K562 (cell line): ENCODE measurements around the gene ZNF322. TPM values are rescaled to one million over a fixed set of nuclear protein-coding genes. Genes with fewer than 3 reads are reported as not detected.

ENCODE experiments used
- ADNP ChIP-seq: fragments of 200-800 bp; sonication (Bioruptor generic); IDR thresholded peaks from 2 replicates; pipeline ENCODE4 v1.6.1; 2016; ENCODE audit warnings: missing genetic modification characterization, missing compliant biosample characterization
- AFF4 ChIP-seq: sonication (generic); formaldehyde crosslinking; IDR thresholded peaks from 2 replicates; pipeline ENCODE4 v1.8.0; 2023; ENCODE audit warnings: mild to moderate bottlenecking, missing genetic modification reagents
- ARNT ChIP-seq, 2 experiments: fragments of 450-650 bp; IDR thresholded peaks; 2 replicates each; pipeline ENCODE4 v1.6.1; 2016; ENCODE audit warnings: mild to moderate bottlenecking in 1 of 2
- CEBPG ChIP-seq, 3 experiments: fragments of 200-800 bp in 1 of 3; sonication (Bioruptor generic) in 1 of 3; sonication (generic) in 1 of 3; formaldehyde crosslinking in 1 of 3; IDR thresholded peaks in 2 of 3; conservative IDR thresholded peaks in 1 of 3; 2 replicates each; pipeline versions ENCODE4 v1.6.1 to v1.8.0; 2016 to 2022; ENCODE audit warnings: missing compliant biosample characterization in 2 of 3, missing genetic modification characterization in 2 of 3, mild to moderate bottlenecking in 1 of 3, missing genetic modification reagents in 1 of 3
- CSDE1 ChIP-seq, 2 experiments: fragments of 450-650 bp; IDR thresholded peaks; 2 replicates each; pipeline ENCODE4 v1.6.1; 2016; ENCODE audit warnings: mild to moderate bottlenecking in 1 of 2
- DACH1 ChIP-seq: fragments of 450-650 bp; IDR thresholded peaks from 2 replicates; pipeline ENCODE4 v1.6.1; 2018; ENCODE audit not compliant: partially characterized antibody
- HDAC1 ChIP-seq, 2 experiments: fragments of 450-650 bp; IDR thresholded peaks; 2 replicates each; pipeline ENCODE4 v1.6.1; 2016 to 2017; ENCODE audit warnings: inconsistent platforms in 1 of 2, mild to moderate bottlenecking in 1 of 2, moderate library complexity in 1 of 2
- NCOR1 ChIP-seq: fragments of 450-650 bp; IDR thresholded peaks from 2 replicates; pipeline ENCODE4 v1.6.1; 2016; ENCODE audit warnings: mild to moderate bottlenecking, moderate library complexity
- NUFIP1 ChIP-seq: fragments of 450-650 bp; IDR thresholded peaks from 2 replicates; pipeline ENCODE4 v1.6.1; 2018; ENCODE audit not compliant: partially characterized antibody
- PHF8 ChIP-seq: fragments of 200-600 bp; sonication (generic); IDR thresholded peaks from 2 replicates; pipeline ENCODE4 v1.6.1; 2012; ENCODE audit warnings: mixed run types, mild to moderate bottlenecking, inconsistent platforms, low read length, moderate library complexity, borderline replicate concordance
- RBM14 ChIP-seq: fragments of 200-400 bp; formaldehyde crosslinking; IDR thresholded peaks from 2 replicates; pipeline ENCODE4 v1.6.1; 2018; ENCODE audit warnings: low read depth, mild to moderate bottlenecking, low read length, moderate library complexity, borderline replicate concordance; ENCODE audit not compliant: insufficient read depth
- RFX5 ChIP-seq: IDR thresholded peaks from 2 replicates; pipeline ENCODE4 v1.6.1; 2011; ENCODE audit warnings: low read depth, mild to moderate bottlenecking, improper control_type of control experiment, low read length
- SLC30A9 ChIP-seq: fragments of 250-450 bp; sonication (Bioruptor Pico); IDR thresholded peaks from 2 replicates; pipeline ENCODE4 v1.8.0; 2022; ENCODE audit warnings: mild to moderate bottlenecking, moderate library complexity
- SRF ChIP-seq, 2 experiments: fragments of 250-450, 450-650 bp in 1 of 2; sonication (Bioruptor Pico) in 1 of 2; sonication (generic) in 1 of 2; formaldehyde crosslinking; IDR thresholded peaks; 2 replicates each; pipeline versions ENCODE4 v1.5.0 to v1.5.1; 2020 to 2022; ENCODE audit warnings: mild to moderate bottlenecking in 1 of 2, missing genetic modification reagents in 1 of 2
- TFAP4 ChIP-seq: sonication (generic); formaldehyde crosslinking; IDR thresholded peaks from 2 replicates; pipeline ENCODE4 v1.8.0; 2022; ENCODE audit warnings: missing genetic modification reagents, mild to moderate bottlenecking, moderate library complexity, borderline replicate concordance
- TOE1 ChIP-seq, 2 experiments: fragments of 450-650 bp in 1 of 2; sonication (generic) in 1 of 2; formaldehyde crosslinking in 1 of 2; IDR thresholded peaks; 2 replicates each; pipeline versions ENCODE4 v1.7.1 to v1.8.0; 2016 to 2022; ENCODE audit warnings: borderline replicate concordance in 2 of 2, mild to moderate bottlenecking in 2 of 2, antibody characterized with exemption in 1 of 2, inconsistent platforms in 1 of 2, low read depth in 1 of 2, missing genetic modification reagents in 1 of 2, moderate library complexity in 1 of 2
- TRIM28 ChIP-seq: fragments of 450-650 bp; IDR thresholded peaks from 2 replicates; pipeline ENCODE4 v1.6.1; 2017
- ZBTB1 ChIP-seq: sonication (generic); formaldehyde crosslinking; IDR thresholded peaks from 2 replicates; pipeline ENCODE4 v1.8.1; 2023; ENCODE audit warnings: missing genetic modification reagents, low read depth, mild to moderate bottlenecking, borderline replicate concordance
- ZNF12 ChIP-seq: sonication (generic); formaldehyde crosslinking; IDR thresholded peaks from 2 replicates; pipeline ENCODE4 v1.4.0; 2020; ENCODE audit warnings: mild to moderate bottlenecking, missing genetic modification reagents
- ZNF197 ChIP-seq: fragments of 200-800 bp; sonication (Bioruptor generic); IDR thresholded peaks from 2 replicates; pipeline ENCODE4 v1.6.1; 2016; ENCODE audit warnings: low read depth, missing genetic modification characterization, missing compliant biosample characterization
- ZNF57 ChIP-seq: fragments of 450-650 bp; formaldehyde crosslinking; IDR thresholded peaks from 2 replicates; pipeline ENCODE4 v1.4.0; 2020; ENCODE audit warnings: mild to moderate bottlenecking, moderate library complexity
- polyA plus RNA-seq, 8 experiments: library from polyadenylated mRNA; depleted of rRNA in 4 of 8; stranded (reverse) in 5 of 8; unstranded in 3 of 8; fragments of >200 nt; fragmentation: Nextera tagmentation in 2 of 8; fragmentation: Illumina TruSeq in 1 of 8; extraction: Ambion mirVana in 2 of 8; extraction: Trizol in 1 of 8; gene quantifications; 2 replicates each; pipeline versions ENCODE4 v1.2.1 to v1.2.3, GENCODE V29; 2011 to 2014; ENCODE audit warnings: inconsistent platforms in 1 of 8, missing spikeins in 1 of 8
- total RNA-seq, 7 experiments: library from RNA; depleted of rRNA in 6 of 7; stranded (reverse); fragments of >200 nt in 6 of 7; fragmentation: Illumina TruSeq in 2 of 7; extraction: Trizol in 2 of 7; gene quantifications; 2 replicates each; pipeline versions ENCODE4 v1.2.1 to v1.2.3, GENCODE V29; 2011 to 2021; ENCODE audit warnings: low replicate concordance in 1 of 7

ZNF322 gene
- total and polyA plus RNA-seq, 9 of the 15 experiments (the other 6 are each of a cell fraction or from before 2014, with no cell fraction given) = 4.7 to 31.2 (median 18.7) TPM

DNA sequence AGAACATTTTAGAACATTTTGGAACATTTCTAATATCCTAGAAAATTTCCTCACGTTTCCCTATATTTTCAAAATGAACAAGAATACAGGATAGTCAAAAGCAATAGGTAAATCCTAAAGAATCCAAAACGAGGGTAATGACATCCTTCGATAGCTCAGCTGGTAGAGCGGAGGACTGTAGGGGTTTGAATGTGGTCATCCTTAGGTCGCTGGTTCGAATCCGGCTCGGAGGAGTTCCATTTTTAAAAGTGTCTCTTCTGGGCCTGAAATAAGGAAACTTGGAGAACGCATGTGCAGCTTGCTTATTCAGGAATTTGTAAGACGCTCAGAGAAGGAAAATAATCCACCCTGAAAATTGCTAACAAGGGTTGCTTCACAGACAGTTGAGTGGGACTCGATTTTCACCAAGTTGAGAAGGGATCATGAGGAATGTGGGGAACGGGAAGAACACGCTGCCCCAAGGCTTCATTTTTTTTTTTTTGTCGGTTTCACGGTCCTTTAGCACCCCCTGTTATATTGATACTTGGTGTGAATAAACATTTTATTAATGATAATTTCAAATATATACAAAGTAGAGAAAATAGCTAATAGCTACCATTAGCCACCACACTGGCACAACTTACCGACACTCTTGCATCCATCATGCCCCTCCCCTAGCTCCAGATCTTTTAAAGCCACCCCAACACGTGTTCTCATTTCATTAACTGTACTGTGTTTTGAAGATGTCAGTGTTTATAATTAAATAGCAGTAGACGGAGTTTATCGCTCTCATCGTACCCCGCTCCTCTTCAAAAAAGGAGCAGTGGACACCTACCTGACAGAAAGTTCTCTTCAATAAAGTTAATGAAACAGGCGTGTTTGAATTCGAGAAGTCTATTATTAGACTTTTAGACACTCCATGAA lies 64.6 kb downstream of the ZNF322 start (continued):
- TF ChIP-seq AFF4 (peak; percentile 58; the same call in 1 of the 2 replicates), ARNT (IDR thresholded peaks at IDR 0.05) (peak; percentile 83 to 86; a peak in 3 of 4 replicates), ZNF197 (CRISPR knock-in tag) (peak; percentile 68; the same call in 1 of the 2 replicates), ZNF12 (CRISPR knock-in tag) (no peak), TRIM28 (0 out of 2 replicates have a peak, but pooled peaks have one; percentile 25), RFX5 (peak; percentile 64; the same call in 1 of the 2 replicates), SLC30A9 (CRISPR knock-in tag) (0 out of 2 replicates have a peak, but pooled peaks have one; percentile 24), TFAP4 (CRISPR knock-in tag) (peak; percentile 68), NUFIP1 (peak; percentile 21), ADNP (peak; percentile 93), ZBTB1 (CRISPR knock-in tag) (no peak), CEBPG (CRISPR knock-in tag; IDR thresholded peaks at IDR 0.05) (peak; percentile 52; the same call in 1 of the 2 replicates), CEBPG (tag; conservative IDR thresholded peaks at IDR 0.05 in 1 of 2, IDR thresholded peaks at IDR 0.05 in 1 of 2) (peak; percentile 64 to 74), CSDE1 (IDR thresholded peaks at IDR 0.05) (peak in 1 of 2 experiments; percentile 76; a peak in 2 of 4 replicates), HDAC1 (IDR thresholded peaks at IDR 0.05) (peak in 1 of 2 experiments; percentile 94), RBM14 (no peak), DACH1 (peak; percentile 20), TOE1 (IDR thresholded peaks at IDR 0.05; ENCODE audit: borderline replicate concordance) (peak; percentile 41), TOE1 (CRISPR knock-in tag; IDR thresholded peaks at IDR 0.05; ENCODE audit: borderline replicate concordance, low read depth) (no peak), PHF8 (peak; percentile 4; the same call in 1 of the 2 replicates), SRF (CRISPR knock-in tag; IDR thresholded peaks at IDR 0.05) (0 out of 4 replicates have a peak, but pooled peaks of 1 of the 2 experiments have one; percentile 26), ZNF57 (CRISPR knock-in tag) (no peak), NCOR1 (peak; percentile 5; the same call in 1 of the 2 replicates)
